Measurements from ENCODE around the gene KRTAP29-1. TPM values are rescaled to one million over a fixed set of nuclear protein-coding genes. Genes with fewer than 3 reads are reported as not detected.
"Not testable (repeated sequence)": the region's sequence is repeated elsewhere in the genome, so short reads cannot be mapped to it uniquely, and the experiment has no call there.

The KRTAP29-1 gene, protein sequence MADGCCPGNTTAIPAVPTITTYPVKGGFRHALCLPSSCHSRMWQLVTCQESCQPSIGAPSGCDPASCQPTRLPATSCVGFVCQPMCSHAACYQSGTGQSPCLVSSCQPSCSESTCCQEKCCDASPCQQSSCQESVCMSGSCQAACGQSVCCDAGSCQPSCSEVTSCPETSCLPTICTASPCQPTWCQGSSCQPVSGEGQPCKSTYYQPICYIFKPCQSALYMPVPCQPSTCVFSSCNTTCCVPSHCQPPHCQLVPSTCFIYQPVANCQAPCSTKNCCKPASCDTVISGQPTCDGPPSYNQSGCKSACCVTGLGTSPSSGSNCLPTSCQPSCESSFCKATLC
- not detected in 2 replicates for total RNA-seq (2014; rRNA removed; shearing (Covaris generic))

DNA sequence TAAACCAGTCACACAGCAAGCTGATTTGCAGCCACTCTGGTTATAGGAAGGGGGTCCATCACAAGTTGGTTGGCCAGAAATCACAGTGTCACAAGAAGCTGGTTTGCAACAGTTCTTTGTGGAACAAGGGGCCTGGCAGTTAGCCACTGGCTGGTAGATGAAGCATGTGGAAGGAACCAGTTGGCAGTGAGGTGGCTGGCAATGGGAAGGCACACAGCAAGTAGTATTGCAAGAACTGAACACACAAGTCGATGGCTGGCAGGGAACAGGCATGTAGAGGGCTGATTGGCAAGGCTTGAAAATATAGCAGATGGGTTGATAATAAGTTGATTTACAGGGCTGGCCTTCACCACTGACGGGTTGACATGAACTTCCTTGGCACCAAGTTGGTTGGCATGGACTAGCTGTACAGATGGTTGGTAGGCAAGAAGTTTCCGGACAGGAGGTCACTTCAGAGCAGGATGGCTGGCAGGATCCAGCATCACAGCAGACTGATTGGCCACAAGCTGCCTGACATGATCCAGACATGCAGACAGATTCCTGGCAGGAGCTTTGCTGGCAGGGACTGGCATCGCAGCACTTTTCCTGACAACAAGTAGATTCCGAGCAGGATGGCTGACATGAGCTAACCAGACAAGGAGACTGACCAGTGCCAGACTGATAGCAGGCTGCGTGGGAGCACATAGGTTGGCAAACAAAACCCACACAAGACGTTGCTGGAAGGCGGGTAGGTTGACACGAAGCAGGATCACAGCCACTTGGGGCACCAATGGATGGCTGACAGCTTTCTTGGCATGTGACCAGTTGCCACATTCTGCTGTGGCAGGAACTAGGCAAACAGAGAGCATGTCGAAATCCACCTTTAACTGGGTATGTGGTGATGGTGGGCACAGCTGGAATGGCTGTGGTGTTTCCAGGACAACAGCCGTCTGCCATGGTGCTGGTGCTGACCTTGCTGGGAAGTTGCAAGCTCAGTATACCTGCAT, at the start of gene KRTAP29-1:
TSS of gene KRTAP29-1 (minus strand) at position 936 of the 986 bp plus-strand sequence. CDS start at position 936, 0 bp downstream.
- DNase-seq (ENCODE audit: low spot score) = no peak

GRCh38 chr17:41351177-41351576, 48.5 kb upstream of the KRTAP29-1 start:
- no peak for DNase-seq (ENCODE audit: low spot score)

DNA sequence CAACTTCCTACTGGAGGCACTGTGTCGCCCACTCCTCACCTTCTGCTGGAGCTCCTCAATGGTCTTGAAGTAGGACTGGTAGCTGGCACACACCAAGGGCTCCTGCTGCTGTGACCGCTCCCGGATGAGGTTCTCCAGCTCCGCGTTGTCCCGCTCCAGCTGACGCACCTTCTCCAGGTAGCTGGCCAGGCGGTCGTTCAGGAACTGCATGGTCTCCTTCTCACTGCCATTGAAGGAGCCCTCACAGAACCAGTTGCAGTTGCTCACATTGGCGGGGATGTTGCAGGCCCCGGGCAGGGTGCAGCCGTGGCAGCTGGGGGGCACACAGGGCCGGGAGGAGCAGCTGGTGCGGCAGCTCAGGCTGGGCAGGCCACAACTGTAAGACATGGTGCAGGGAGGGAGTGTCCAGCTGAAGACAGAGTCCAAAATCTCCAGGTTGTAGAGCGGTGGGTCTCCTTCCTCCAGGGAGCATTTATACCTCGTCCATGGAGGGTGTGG, 47.8 kb upstream of the KRTAP29-1 start, which contains the start of gene KRT33A:
TSS of gene KRT33A (minus strand) at position 448 of the 498 bp plus-strand sequence. CDS start at position 387, 61 bp downstream.
- DNase-seq (ENCODE audit: low spot score) = not testable (repeated sequence)

GRCh38 chr17:41347869-41348760, 45.5 kb upstream of the KRTAP29-1 start:
- no peak for DNase-seq (ENCODE audit: low spot score)

- not testable (repeated sequence) for DNase-seq (ENCODE audit: low spot score)
These were observed 43.8 kb upstream of the KRTAP29-1 start for GRCh38 chr17:41346421-41346820.

GRCh38 chr17:41345992-41346391, 43.3 kb upstream of the KRTAP29-1 start:
- no peak for DNase-seq (ENCODE audit: low spot score)

- no peak for DNase-seq (ENCODE audit: low spot score)
These were observed 40.4 kb upstream of the KRTAP29-1 start for GRCh38 chr17:41343029-41343428.

- DNase-seq (ENCODE audit: low spot score) = no peak
These were observed 38.5 kb upstream of the KRTAP29-1 start for GRCh38 chr17:41340934-41341861.

DNA sequence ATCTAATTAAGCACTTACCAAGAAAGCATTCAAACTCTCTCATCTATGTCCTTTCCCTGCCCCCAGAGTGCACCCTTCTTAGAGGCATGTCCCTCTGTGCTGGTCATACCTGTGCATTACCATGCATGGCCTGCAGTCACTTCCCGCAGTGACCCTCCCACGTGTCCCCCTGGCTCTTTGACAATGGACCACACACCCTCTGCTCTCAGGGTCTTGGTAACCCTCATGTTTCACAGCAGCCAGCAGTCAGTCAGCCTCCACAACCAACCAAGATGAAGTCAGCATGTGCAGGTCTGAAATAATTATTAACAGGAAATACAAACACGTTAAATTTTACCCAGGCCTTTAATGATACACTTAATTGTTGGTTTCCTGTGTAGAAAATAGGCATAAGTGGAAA, 37.8 kb upstream of the KRTAP29-1 start:
- no peak for DNase-seq (ENCODE audit: low spot score)

DNA sequence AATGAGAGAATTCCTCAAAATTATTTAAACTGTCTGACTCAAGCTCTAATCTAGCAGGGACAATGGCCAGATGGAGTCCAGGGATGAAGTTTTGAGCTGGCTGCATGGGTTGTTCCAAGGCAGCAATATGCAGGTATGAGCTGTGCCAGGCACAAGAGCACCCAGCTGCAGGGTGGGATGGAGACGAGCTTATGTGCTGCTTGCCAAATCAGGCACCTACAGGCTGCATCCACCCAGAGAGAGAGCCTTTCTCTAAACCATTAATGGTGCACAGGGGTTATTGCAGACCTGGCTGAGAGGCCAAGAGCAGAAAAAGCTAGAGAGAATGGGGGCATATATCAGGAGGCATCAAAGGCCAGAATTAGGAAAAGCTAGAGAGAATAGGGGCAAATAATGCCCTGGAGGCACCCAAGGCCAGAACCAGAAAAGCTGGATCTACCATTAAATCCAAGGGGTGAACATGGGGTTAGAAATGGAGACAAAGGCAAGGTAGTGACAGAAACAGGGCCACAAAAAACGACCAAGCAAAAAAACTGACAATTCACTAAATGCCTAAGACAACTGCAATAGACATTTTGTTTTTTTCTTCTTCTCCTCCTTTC, 37.0 kb upstream of the KRTAP29-1 start:
- no peak for DNase-seq (ENCODE audit: low spot score)

DNA sequence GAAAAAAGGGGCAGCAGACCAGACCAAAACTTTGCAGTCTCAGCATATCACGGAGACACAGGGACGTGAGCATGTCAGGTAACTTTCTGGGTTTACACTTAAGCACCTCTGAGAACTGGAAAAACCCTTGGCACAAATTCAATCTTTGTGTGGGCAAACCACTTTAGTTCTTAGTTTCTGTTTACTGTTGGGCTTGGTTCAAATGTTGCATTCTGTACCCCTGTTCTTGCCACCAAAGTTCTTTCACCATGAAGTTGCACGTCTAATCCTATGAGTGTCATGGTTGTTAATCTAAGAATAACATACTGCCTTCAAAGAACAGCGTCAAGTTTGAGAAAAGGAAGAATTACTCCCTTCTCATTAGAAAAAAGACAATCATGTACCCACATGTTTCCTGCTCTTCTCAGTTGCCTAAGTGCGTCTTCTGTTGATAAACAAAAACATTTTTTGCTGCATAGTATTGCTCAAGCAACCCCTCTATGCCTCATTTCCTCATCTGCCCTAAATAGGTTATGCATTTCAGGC, 36.4 kb upstream of the KRTAP29-1 start:
- DNase-seq (ENCODE audit: low spot score) = no peak

DNA sequence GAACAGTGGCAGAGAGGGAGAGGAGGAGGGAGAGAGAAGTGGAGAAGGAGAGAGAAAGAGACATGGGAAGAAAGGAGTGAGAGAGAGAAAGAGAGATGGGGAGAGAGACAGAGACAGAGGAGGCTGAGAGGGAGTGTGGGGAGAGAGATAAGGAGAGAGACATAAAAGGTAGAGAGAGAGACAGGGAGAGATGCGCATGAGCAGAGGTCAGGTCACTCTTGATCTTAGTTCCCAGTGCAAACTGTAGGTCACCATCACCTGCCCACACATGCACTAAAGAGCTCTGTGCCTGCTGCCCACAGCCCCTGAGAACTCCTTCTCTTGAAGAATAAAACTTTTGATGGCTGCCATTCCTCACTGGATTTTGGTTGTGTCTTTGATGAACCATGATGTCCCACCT, 33.1 kb upstream of the KRTAP29-1 start:
- DNase-seq (ENCODE audit: low spot score) = no peak

GRCh38 chr17:41334385-41335305, 32.0 kb upstream of the KRTAP29-1 start:
- DNase-seq (ENCODE audit: low spot score) = no peak

- DNase-seq (ENCODE audit: low spot score) = no peak
These were observed 31.2 kb upstream of the KRTAP29-1 start for GRCh38 chr17:41333836-41334235.

GRCh38 chr17:41333098-41333497, 30.4 kb upstream of the KRTAP29-1 start:
- DNase-seq (ENCODE audit: low spot score) = no peak

DNA sequence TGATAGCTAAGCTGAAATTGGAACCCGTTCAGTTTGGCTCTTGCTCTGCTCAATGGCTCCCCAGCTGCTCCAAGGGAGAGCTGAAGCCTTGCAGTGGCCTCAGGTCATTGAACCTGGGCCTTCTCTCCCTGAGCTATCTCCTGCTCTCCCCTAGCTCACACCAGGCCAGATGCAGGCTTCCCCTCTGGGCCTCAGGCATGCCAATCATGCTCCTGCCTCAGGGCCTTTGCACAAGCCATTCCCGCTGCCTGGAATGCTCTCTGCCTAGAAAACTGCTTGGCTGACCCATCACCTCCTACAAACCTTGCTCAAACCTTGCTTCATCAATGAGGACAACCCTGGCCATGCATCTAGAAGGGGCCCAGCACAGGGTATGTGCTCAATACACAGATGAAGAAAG, 29.6 kb upstream of the KRTAP29-1 start:
- no peak for DNase-seq (ENCODE audit: low spot score)

DNA sequence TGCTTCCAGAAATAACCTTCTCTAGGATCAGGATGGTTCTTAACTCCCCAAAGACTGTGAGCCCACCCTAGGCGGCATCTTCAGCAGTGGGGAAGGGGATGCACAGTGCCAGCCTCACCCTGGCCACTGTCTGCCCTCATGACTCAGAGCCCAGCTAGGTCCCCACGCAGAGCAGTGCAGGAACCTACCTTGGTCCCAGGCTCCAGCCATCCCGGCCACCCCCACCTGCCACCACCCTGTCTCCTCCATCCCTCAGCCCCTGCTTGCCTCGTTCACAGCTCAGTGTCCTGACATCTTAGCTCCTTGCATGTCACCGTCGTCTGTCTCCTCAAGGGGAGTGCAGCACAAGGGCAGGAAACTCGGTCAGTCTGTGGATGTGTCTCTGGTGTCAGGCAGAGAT, 29.0 kb upstream of the KRTAP29-1 start:
- DNase-seq (ENCODE audit: low spot score) = no peak

Measured in HT-29 (cell line).